ENCODE results near the gene ACAA1. TPM values are rescaled to one million over a fixed set of nuclear protein-coding genes. Genes with fewer than 3 reads are reported as not detected.
A peak's percentile ranks its signal among the peaks of the same experiment; 100 is the strongest.

The ACAA1 gene
- total and polyA plus RNA-seq, 2 of the 13 experiments (the other 11 are each of a cell fraction or from before 2014, with no cell fraction given), result 60.8 to 188 TPM

DNA sequence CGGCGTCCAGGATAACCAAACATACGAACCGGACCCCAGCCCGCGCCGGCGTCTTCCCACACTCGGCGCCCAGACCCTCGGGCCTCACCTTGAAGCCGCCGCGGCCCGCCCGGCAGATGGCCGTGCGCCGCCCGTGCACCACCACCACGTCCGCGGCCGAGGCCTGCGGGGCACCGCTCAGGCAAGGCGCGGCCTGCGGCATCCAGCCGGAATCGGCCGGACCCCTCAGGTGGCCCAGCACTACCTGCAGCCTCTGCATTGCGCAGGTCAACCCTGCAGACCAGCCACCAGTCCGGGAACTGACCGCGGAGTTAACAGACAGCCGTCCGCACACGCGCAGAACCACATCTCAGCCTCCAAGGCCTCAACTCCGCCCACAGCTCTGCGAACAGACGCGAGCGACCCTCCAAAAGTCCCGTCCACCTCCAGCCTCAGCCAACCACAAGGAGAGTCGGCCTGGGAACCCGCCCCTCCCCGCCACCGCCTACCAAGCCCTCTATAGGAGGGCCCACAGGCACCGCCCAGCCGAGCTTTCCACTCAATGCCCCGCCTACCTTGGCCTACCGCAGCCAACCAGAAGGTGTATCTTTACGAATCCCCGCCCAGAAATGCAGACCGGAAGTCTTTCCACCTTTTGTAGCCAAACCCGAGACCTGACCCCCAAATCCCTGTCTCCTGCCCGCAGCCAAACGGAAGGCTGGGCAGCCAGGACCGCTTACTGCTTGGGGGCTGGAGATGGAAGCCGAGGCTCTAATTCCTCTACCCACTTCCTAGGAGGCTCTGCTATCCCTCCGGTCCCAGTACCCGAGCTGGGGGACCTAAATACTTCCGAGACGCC is at the start of gene ACAA1 (continued):
- TF ChIP-seq ZNF546 (CRISPR knock-in tag; conservative IDR thresholded peaks at IDR 0.05) (peak; percentile 86), ZNF547 (CRISPR knock-in tag; IDR thresholded peaks at IDR 0.05) (peak; percentile 68), ZFP90 (CRISPR knock-in tag; IDR thresholded peaks at IDR 0.05; ENCODE audit: borderline replicate concordance) (no peak), ZNF329 (CRISPR knock-in tag; IDR thresholded peaks at IDR 0.05; ENCODE audit: low read depth) (peak; percentile 76; the same call in 1 of the 2 replicates), GABPB1 (CRISPR knock-in tag; IDR thresholded peaks at IDR 0.05) (peak; percentile 80), ETV5 (CRISPR knock-in tag; IDR thresholded peaks at IDR 0.05; ENCODE audit: borderline replicate concordance) (peak; percentile 69; the same call in 1 of the 2 replicates), SP5 (CRISPR knock-in tag; IDR thresholded peaks at IDR 0.05; ENCODE audit: borderline replicate concordance, low read depth) (peak; percentile 71), SYNCRIP (IDR thresholded peaks at IDR 0.05; ENCODE audit: insufficient read depth, low read depth, low read length) (no peak), ZNF331 (CRISPR knock-in tag; IDR thresholded peaks at IDR 0.05) (peak; percentile 29; the same call in 1 of the 2 replicates), ZFP37 (CRISPR knock-in tag; IDR thresholded peaks at IDR 0.05; ENCODE audit: borderline replicate concordance) (peak; percentile 33; the same call in 1 of the 2 replicates), NR2C2 (CRISPR knock-in tag; IDR thresholded peaks at IDR 0.05; ENCODE audit: borderline replicate concordance) (peak; percentile 32), ZNF446 (CRISPR knock-in tag; IDR thresholded peaks at IDR 0.05) (peak; percentile 80; the same call in 1 of the 2 replicates)
- TF ChIP-seq, protein P1, sequence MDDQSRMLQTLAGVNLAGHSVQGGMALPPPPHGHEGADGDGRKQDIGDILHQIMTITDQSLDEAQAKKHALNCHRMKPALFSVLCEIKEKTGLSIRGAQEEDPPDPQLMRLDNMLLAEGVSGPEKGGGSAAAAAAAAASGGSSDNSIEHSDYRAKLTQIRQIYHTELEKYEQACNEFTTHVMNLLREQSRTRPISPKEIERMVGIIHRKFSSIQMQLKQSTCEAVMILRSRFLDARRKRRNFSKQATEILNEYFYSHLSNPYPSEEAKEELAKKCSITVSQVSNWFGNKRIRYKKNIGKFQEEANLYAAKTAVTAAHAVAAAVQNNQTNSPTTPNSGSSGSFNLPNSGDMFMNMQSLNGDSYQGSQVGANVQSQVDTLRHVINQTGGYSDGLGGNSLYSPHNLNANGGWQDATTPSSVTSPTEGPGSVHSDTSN (CRISPR knock-in tag; IDR thresholded peaks at IDR 0.05; ENCODE audit: borderline replicate concordance), result 0 out of 2 replicates have a peak, but pooled peaks have one; percentile 35
- TF ChIP-seq, protein P2, sequence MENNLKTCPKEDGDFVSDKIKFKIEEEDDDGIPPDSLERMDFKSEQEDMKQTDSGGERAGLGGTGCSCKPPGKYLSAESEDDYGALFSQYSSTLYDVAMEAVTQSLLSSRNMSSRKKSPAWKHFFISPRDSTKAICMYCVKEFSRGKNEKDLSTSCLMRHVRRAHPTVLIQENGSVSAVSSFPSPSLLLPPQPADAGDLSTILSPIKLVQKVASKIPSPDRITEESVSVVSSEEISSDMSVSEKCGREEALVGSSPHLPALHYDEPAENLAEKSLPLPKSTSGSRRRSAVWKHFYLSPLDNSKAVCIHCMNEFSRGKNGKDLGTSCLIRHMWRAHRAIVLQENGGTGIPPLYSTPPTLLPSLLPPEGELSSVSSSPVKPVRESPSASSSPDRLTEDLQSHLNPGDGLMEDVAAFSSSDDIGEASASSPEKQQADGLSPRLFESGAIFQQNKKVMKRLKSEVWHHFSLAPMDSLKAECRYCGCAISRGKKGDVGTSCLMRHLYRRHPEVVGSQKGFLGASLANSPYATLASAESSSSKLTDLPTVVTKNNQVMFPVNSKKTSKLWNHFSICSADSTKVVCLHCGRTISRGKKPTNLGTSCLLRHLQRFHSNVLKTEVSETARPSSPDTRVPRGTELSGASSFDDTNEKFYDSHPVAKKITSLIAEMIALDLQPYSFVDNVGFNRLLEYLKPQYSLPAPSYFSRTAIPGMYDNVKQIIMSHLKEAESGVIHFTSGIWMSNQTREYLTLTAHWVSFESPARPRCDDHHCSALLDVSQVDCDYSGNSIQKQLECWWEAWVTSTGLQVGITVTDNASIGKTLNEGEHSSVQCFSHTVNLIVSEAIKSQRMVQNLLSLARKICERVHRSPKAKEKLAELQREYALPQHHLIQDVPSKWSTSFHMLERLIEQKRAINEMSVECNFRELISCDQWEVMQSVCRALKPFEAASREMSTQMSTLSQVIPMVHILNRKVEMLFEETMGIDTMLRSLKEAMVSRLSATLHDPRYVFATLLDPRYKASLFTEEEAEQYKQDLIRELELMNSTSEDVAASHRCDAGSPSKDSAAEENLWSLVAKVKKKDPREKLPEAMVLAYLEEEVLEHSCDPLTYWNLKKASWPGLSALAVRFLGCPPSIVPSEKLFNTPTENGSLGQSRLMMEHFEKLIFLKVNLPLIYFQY (CRISPR knock-in tag; IDR thresholded peaks at IDR 0.05; ENCODE audit: borderline replicate concordance), result peak; percentile 10; the same call in 1 of the 2 replicates
